H1 (cell line): ENCODE data around the gene MEIOB. TPM values are rescaled to one million over a fixed set of nuclear protein-coding genes. Genes with fewer than 3 reads are reported as not detected.

ENCODE experiments used
- NANOG ChIP-seq: IDR thresholded peaks from 2 replicates; pipeline ENCODE4 v1.6.1; 2011; ENCODE audit warnings: low read length, low read depth, mild to moderate bottlenecking, inconsistent platforms; ENCODE audit not compliant: insufficient read depth, poor library complexity, severe bottlenecking
- POU5F1 ChIP-seq: IDR thresholded peaks from 2 replicates; pipeline ENCODE4 v1.6.1; 2011; ENCODE audit warnings: low read depth, mild to moderate bottlenecking, low read length, moderate library complexity
- RFX5 ChIP-seq: IDR thresholded peaks from 2 replicates; pipeline ENCODE4 v1.6.1; 2011; ENCODE audit warnings: low read depth, low read length, improper control_type of control experiment, borderline replicate concordance
- SP4 ChIP-seq: IDR thresholded peaks from 2 replicates; pipeline ENCODE4 v1.6.1; 2012; ENCODE audit warnings: low read length, inconsistent platforms
- polyA plus RNA-seq, 7 experiments: library from polyadenylated mRNA; depleted of rRNA in 3 of 7; stranded (reverse) in 5 of 7; unstranded in 2 of 7; fragments of >200 nt in 5 of 7; fragments of 200-250 nt in 2 of 7; gene quantifications; 1 replicate in 5 of 7; 2 replicates in 1 of 7; 4 replicates in 1 of 7; pipeline versions ENCODE4 v1.2.1 to v1.2.3, GENCODE V29; 2011 to 2013; ENCODE audit warnings: missing spikeins in 2 of 7, mixed read lengths in 2 of 7
- total RNA-seq: library from RNA; stranded (reverse); fragmentation: NEBNext Ultra II Directional; extraction: Animal tissue kit (Norgen Biotek cat#: 25700); gene quantifications from 2 replicates; pipeline ENCODE4 v1.2.1, GENCODE V29; 2021

The MEIOB gene
- total and polyA plus RNA-seq, 2 of the 8 experiments (the other 6 are each of a cell fraction or from before 2014, with no cell fraction given) = 0.63 to 1.1 TPM

GRCh38 chr16:1794221-1794871 is 77.6 kb downstream of the MEIOB start (continued):
- TF ChIP-seq POU5F1 (no peak), RFX5 (no peak), NANOG (no peak), SP4 (no peak)
